Embryonic facial prominence (tissue), 1 donor: ENCODE data around the gene RAPGEF1.
"Not testable (repeated sequence)": the region's sequence is repeated elsewhere in the genome, so short reads cannot be mapped to it uniquely, and the experiment has no call there.

Experiments
- DNase-seq: peaks from one replicate; pipeline ENCODE4 v3.0.0-alpha.2; 2016; ENCODE audit errors: extremely low spot score

Gene RAPGEF1

GRCh38 chr9:131731237-131731636 is 8.6 kb downstream of the RAPGEF1 start:
- DNase-seq = no peak

DNA sequence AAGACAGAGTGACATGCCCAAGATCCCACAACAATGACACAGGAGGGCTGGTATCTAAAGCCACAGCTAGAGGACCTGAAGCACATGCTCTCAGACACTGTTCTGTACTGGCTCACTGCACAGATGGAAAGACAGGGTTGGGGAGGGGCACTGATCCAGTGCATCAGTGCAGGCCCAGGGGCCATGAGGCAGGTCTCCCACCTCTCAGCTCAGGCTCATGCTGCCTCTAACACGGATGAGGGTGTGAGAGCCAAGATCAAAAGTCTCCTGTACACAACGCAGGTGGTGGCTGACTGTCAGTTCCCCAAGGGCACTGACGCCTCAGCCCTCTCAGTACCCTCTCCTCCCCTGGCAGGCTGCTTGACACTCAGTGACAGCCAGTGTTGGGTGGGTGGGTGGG is 10.9 kb downstream of the RAPGEF1 start:
- no peak for DNase-seq

DNA sequence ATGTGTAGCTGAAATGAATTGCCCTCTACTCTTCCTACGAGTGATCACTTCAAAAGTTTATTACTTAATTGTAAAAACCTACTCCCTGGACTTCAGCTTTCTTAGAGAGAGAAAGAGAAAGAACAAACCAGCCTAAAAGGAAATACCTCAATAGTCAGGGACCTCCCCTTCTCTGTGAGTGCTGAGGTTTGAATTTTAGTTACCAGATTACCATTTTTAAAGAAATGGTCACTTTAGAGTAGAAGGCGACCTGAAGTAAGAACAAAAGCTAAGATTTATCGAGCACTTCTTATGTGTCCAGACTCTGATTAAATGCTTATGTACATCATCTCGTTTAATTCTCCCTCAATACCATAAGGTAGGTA is 11.3 kb downstream of the RAPGEF1 start:
- DNase-seq = no peak

- DNase-seq = no peak
Measured at GRCh38 chr9:131727795-131728545, 11.9 kb downstream of the RAPGEF1 start.

DNA sequence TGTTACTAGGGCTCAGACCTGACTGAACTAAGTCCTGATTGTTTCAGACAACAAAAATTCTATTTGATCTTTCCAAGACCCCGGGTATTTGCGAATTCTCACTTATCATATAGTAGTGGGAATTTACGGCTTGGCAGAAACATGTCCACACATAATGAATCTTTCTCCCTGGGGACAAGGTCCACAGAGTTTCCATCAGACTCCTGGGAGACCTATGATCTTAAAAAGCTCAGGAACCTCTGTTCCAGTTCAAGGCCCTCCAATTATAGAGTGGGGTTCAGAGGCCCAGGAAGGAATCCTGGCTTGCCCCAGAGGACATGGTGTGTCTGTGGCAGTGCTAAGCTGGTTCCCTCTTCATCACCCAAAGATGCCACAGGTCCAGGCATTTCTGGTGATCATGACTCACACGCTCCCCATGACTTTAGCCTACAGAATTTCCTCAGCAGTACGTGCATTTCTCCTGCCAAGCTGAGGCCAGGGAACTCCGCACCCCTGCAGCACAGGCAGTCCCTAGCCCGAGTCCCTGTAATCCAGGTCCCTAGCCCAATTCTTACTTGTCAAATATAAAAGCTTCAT is 12.6 kb downstream of the RAPGEF1 start:
- DNase-seq = no peak

GRCh38 chr9:131724683-131725082 is 15.2 kb downstream of the RAPGEF1 start:
- no peak for DNase-seq

- DNase-seq = no peak
Measured at GRCh38 chr9:131723632-131724031, 16.2 kb downstream of the RAPGEF1 start.

- DNase-seq = no peak
Measured at GRCh38 chr9:131722255-131722654, 17.6 kb downstream of the RAPGEF1 start.

DNA sequence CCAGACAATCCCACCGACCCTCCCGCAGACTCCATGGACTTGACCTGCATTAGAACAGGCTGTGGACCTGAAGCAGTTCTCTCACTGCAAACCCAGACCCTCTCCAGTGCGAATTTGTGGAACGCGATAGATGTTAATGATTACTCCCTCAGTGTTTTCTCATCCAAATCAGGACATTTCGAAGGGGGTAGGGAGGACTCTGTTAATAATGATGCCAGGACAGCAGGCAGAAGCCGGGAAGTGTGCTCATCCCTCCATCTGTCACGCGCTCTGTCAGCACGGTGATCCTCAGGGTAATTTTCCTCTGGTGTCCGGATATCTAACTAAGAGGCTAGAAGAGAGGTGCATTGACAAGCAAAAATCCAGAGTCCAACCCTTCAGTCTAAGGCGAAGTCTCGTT is 18.8 kb downstream of the RAPGEF1 start:
- DNase-seq = no peak

GRCh38 chr9:131720330-131720729 is 19.5 kb downstream of the RAPGEF1 start:
- DNase-seq = no peak

DNA sequence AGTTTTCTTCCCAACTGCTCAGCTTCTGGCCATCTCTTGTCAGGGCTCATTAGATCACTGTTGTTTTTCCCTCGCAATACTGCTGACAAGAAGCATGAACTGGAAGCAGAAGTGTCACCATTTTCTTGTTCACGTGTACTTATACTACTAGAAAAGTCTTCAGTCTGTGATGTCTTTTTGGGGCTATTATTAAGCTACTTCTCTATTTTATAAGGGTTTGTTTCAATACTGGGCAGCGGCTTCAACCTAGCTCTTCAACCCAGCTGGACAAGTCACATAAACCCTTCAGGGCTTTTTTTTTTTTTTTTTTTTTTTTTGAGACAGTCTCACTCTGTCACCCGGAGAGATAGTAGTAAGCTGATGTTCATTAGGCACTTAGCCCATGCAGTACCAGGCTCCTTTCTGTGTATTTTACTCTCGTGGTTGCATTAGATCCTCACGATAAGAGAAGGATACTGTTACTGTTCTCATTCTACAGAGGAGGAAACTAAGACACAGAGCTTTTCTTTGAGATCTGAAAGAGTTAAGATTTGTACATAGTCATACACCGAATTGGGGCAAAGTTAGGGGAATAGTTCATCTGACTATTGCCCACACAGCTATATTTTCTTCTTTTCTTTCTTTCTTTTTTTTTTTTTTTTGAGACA is 20.5 kb downstream of the RAPGEF1 start:
- DNase-seq = no peak

DNA sequence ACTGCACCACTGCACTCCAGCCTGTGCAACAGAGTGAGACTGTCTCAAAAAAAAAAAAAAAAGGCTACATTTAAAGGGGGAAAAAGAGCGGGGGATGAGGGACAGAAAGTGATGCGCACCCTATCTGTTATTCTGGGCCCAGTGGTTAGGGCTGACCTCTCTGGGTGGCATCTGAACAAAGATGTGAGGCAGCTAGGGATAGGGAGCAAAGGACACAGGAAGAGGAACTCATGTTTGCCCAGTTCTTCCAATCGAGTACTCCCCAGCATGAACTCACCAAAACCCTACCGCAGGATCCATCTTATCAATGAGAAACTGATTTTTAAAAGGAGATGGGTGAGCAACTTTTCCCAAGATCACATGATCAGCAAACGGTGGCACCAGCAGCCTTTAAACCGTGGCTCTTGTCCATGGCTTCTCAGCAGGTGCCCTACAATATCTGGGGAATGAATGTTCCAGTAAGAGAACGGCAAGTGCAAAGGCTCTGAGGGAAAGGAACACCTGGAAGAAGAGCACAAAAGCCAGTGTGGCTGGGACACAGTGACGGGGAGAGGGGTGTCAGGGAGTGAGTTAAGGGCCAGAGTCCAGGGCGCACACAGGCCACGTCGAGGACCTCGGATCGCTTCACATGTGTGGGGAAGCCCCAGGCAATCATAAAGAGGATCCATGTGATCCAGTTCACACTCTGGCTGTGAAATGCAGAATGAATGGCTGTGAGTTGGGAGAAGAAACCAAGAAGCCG is 22.0 kb downstream of the RAPGEF1 start:
- DNase-seq = no peak

- no peak for DNase-seq
Measured at GRCh38 chr9:131715906-131716305, 24.0 kb downstream of the RAPGEF1 start.

DNA sequence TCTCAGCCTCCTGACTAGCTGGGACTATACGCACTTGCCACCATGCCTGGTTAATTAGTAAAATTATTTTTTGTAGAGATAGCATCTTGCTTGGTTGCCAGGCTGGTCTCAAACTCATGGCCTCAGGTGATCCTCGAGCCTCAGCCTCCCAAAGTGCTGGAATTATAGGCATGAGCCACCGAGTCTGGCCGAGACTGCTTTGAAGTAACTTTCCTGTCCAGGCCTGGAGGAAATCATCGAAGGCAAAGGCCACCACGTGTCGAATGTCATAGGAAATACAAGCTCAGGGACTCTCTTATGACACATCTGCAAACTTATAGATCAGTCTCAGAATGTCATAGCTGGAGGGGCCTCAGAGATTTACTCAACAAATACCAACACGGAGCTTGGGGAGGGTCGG is 25.1 kb downstream of the RAPGEF1 start:
- no peak for DNase-seq

DNA sequence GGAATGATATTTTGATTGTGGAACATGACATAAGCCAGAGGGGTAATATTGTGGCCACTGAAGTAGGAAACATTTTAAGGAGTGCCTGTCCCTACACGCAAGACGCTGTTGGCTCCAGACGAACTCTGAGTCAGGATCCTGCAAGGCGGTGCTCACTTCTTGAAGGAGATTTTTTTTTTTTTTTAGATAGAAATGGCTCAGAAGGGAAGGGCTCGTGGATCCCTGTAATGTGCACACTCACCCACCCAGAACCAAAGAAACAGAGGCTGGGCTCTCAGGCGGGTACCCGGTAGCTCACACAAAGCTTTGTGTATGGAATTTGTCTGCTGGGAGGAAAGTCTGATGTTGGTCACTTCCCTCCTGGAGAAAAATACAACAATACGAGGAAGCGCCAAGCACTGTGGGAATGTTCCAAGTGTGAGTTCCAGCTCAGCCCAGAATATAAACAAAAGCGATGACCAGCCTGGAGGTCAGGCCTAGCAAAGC is 25.7 kb downstream of the RAPGEF1 start:
- DNase-seq = no peak

- DNase-seq = no peak
Measured at GRCh38 chr9:131713016-131713415, 26.9 kb downstream of the RAPGEF1 start.

DNA sequence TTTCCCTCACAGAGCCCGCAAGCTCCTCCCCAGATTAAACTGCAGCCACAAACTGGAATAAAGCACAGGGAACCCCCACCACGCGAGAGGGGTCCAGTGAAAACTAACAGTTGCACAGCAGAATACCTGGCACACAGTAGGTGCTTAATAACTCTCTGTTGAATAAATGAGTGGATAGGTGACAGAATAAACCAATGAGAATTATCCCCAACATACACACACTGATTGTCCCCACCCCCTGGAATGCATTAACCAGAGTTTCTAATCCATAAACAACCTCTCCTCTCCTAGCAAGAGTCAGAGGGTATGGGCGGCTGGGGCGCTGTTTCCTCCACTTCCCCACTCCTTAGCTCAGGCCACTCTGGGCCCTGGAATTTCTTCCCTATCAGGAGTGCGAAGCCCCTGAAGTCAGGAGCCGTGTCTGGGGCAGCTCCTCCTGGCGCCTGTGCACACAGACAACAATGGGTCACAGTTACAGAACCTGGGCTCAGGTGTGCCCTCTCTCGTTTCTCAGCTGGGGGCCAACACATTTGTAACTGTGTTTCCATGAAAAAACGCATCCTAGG is 27.6 kb downstream of the RAPGEF1 start:
- DNase-seq = no peak

DNA sequence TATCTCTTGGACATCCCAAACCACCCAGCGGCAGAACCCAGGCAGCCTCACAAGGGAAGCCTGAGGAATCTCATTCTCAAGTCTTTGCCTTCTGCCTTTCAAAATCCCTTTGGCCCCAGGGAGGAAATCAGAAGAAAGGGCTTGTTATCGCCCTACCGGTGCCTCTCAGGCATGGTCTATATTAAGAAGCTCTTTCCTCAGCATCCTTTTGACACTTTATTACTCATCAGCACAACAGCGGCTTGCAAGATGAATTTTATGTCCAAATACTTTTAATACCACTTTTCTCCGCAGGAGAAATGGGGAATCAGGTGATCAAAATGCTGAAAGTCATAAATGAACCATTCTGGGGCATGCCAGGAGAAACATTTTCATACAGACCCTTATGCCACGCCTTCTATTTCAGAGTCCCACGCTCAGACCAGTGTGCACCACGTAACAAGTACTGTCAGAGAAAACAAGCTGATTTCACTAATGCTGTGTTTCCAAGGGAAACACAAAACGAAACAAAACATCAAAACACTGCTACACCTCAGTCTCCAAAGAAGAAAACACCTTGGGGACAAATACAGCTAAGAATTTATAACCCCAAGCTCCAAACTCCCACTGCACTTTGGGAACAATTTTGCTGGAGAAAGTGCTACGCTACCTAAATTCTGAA is 30.0 kb downstream of the RAPGEF1 start:
- DNase-seq = no peak

- not testable (repeated sequence) for DNase-seq
Measured at GRCh38 chr9:131709010-131709770, 30.7 kb downstream of the RAPGEF1 start.

DNA sequence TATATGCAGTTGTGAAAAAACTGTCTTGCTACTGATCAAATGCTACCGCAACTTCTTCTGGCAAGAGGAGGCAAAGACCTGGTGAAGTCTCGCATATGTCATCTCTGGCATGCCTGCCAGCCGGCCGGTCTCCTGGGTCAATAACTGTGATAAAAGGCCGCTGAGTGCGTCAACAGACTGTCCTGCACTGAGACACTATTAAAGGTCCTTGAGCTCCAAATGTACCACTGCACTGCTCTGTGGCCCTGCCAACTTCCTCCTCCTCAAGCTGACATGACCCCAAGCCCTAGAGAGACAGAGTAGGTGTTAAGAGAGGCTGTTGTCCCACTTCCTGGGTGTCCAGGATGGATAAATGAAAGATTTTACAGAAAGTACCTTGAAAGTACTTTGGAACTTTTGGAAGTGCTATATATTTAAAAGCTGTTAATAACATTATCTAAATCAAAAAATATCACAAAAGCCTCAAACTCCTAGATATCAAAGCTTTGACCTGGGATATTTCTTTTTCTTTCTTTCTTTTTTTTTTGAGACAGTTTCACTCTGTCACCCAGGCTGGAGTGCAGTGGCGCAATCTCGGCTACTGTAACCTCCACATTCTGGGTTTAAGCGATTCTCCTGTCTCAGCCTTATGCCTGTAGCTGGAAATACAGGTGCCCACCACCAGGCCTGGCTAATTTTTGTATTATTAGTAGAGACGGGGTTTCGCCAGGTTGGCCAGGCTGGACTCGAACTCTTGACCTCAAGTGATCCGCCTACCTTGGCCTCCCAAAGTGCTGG is 31.5 kb downstream of the RAPGEF1 start:
- no peak for DNase-seq
